ENCODE data around the gene CLEC4D. TPM values are rescaled to one million over a fixed set of nuclear protein-coding genes. Genes with fewer than 3 reads are reported as not detected.
A peak's percentile ranks its signal among the peaks of the same experiment; 100 is the strongest.

Gene CLEC4D
- total RNA-seq, 1 donor from 2014 or later = not detected

DNA sequence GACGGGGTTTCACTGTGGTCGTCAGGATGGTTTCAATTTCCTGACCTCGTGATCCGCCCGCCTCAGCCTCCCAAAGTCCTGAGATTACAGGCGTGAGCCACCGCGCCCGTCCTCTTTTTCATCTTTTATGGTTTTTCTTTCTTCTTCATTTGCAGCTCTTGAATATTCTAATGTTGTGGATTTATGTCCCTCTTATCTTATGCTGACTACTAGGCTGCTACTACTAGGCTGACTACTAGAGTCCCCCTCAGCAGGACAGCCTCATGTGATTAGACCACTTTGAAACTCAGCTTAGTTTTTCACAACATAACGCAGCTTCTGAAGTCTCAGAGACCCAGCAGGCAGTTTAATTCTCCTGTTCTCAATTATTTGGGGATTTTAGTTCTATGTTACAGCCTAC, 28.3 kb downstream of the CLEC4D start:
- Mint-ChIP-seq H3K36me3 (no peaks in the 10 kb centered on the region), H3K4me1 (no peaks in the 10 kb centered on the region), H3K27ac (no peak overlapping the region)

DNA sequence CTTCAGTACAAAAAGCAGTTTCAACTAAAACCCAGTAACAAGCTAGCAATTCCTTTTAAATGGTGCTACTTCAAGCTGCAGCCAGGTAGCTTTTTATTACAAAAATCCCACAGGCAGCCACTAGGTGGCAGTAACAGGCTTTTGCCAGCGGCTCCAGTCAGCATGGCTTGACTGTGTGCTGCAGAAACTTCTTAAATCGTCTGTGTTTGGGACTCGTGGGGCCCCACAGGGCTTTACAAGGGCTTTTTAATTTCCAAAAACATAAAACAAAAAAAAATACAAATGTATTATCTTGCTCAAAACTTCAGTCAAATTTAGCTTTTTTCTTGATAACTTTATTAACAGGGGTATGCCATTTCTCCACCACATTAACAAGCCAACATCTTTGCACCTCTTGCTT, 31.0 kb downstream of the CLEC4D start:
- Mint-ChIP-seq H3K36me3 (no peaks in the 10 kb centered on the region), H3K27ac (no peak overlapping the region), H3K4me1 (no peaks in the 10 kb centered on the region), H3K4me3 (peak overlapping the region; percentile 16), H3K27me3 (ENCODE audit: low read depth) (peaks cover 6% of the 10 kb centered on the region), H3K9me3 (no peaks in the 10 kb centered on the region)
- TF ChIP-seq, protein P1, sequence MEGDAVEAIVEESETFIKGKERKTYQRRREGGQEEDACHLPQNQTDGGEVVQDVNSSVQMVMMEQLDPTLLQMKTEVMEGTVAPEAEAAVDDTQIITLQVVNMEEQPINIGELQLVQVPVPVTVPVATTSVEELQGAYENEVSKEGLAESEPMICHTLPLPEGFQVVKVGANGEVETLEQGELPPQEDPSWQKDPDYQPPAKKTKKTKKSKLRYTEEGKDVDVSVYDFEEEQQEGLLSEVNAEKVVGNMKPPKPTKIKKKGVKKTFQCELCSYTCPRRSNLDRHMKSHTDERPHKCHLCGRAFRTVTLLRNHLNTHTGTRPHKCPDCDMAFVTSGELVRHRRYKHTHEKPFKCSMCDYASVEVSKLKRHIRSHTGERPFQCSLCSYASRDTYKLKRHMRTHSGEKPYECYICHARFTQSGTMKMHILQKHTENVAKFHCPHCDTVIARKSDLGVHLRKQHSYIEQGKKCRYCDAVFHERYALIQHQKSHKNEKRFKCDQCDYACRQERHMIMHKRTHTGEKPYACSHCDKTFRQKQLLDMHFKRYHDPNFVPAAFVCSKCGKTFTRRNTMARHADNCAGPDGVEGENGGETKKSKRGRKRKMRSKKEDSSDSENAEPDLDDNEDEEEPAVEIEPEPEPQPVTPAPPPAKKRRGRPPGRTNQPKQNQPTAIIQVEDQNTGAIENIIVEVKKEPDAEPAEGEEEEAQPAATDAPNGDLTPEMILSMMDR (IDR thresholded peaks at IDR 0.05; ENCODE audit: unreplicated experiment) = peak; percentile 99
- peak; percentile 51 to 83 for DNase-seq (ENCODE audit: low spot score in 2 of 2, unreplicated experiment in 2 of 2)

More for the DNA sequence above, 28.3 kb downstream of the CLEC4D start:
- H3K4me3 Mint-ChIP-seq = no peak overlapping the region
- peaks cover 7% of the 10 kb centered on the region for H3K27me3 Mint-ChIP-seq (ENCODE audit: low read depth)
- DNase-seq (ENCODE audit: low spot score in 2 of 2, unreplicated experiment in 2 of 2) = no peak
- TF ChIP-seq, protein P1 (IDR thresholded peaks at IDR 0.05; ENCODE audit: unreplicated experiment) = no peak
- no peaks in the 10 kb centered on the region for H3K9me3 Mint-ChIP-seq

DNA sequence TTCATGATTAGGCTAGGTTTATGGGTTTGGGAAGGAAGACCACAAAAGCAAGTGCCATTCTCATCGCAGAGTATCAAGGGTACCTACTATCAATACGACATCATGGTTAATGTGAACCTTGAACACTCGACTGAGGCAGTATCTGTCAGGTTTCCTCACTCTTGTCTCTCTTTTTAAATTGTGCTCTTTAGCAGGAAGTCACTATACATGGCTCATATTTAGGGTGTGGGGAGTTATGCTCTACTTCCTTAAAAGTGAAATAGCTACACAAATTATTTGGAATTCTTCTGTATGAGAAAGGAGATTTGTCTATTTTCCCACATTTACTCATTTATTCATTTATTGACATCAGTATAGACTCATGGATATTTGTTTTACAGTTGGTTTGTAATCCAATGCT, 33.3 kb downstream of the CLEC4D start:
- Mint-ChIP-seq H3K27me3 (ENCODE audit: low read depth) (no peaks in the 10 kb centered on the region), H3K4me1 (no peaks in the 10 kb centered on the region), H3K36me3 (no peaks in the 10 kb centered on the region), H3K27ac (no peak overlapping the region), H3K9me3 (no peaks in the 10 kb centered on the region), H3K4me3 (no peak overlapping the region)
- DNase-seq (ENCODE audit: low spot score in 2 of 2, unreplicated experiment in 2 of 2) = no peak
- TF ChIP-seq, protein P1 (IDR thresholded peaks at IDR 0.05; ENCODE audit: unreplicated experiment) = no peak

DNA sequence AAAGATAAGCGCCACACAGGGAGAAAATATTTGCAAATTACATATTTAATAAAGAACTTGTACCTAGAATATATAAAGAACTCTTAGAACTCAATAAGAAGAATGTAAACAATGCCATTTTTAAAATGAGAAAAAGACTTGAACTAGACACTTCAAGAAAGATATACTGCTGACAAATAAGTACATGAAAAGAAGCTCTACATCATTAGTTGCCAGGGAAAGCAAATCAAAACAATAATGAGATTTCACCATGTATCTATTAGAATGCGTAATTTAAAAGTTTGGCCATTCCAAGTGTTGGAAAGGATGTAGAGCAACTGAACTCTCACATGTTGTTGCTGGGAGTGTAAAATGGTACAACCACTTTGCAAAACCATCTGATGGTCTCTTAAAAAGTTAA, 34.3 kb downstream of the CLEC4D start:
- no peaks in the 10 kb centered on the region for H3K27me3 Mint-ChIP-seq (ENCODE audit: low read depth)
- H3K4me3 Mint-ChIP-seq = no peak overlapping the region
- H3K36me3 Mint-ChIP-seq = no peaks in the 10 kb centered on the region
- TF ChIP-seq, protein P1 (IDR thresholded peaks at IDR 0.05; ENCODE audit: unreplicated experiment) = no peak
- no peaks in the 10 kb centered on the region for H3K4me1 Mint-ChIP-seq
- no peak for DNase-seq (ENCODE audit: low spot score in 2 of 2, unreplicated experiment in 2 of 2)
- no peaks in the 10 kb centered on the region for H3K9me3 Mint-ChIP-seq
- H3K27ac Mint-ChIP-seq = no peak overlapping the region

DNA sequence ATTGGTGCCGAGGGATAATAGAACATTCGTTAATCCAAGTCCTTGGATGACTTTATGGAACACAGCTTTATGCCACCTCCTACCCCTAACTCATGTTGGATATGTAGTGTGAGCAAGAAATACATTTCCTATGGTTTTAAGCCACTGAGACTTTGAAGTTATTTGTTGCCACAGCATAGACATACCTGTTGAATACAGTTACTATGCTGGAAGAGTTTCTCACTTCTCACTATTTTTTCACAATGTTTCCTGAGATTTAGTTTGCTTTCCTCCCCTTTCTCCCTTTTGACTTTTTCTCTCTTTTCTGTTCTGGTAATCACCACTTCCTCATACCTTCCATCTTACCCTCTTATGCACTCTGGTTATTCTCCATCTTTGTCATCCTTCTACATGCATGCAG, 34.9 kb downstream of the CLEC4D start:
- Mint-ChIP-seq H3K4me1 (no peaks in the 10 kb centered on the region), H3K27me3 (ENCODE audit: low read depth) (no peaks in the 10 kb centered on the region), H3K36me3 (no peaks in the 10 kb centered on the region), H3K4me3 (no peak overlapping the region), H3K9me3 (no peaks in the 10 kb centered on the region), H3K27ac (no peak overlapping the region)
- no peak for DNase-seq (ENCODE audit: low spot score in 2 of 2, unreplicated experiment in 2 of 2)
- TF ChIP-seq, protein P1 (IDR thresholded peaks at IDR 0.05; ENCODE audit: unreplicated experiment) = no peak

DNA sequence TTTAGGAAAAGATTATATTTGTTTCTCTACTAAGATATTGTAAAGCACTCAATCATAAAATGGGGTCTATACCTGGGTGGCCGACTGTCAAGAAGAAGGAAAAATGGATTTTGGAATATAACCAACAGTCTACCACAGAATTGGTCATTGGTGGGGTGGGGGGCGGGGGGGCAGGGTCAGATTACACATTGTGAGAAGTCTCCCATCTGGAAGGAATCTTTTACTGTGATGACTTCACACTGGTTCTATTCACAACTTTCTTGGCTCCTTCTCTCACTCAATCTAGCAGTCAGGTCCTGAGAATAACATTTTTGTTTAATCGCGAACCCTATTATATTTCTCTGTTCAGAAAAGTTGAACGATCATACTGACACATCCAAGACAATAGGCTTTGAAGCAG, 36.1 kb downstream of the CLEC4D start:
- DNase-seq (ENCODE audit: low spot score in 2 of 2, unreplicated experiment in 2 of 2) = no peak
- Mint-ChIP-seq H3K9me3 (no peaks in the 10 kb centered on the region), H3K4me1 (no peaks in the 10 kb centered on the region), H3K4me3 (no peak overlapping the region), H3K27ac (no peak overlapping the region), H3K36me3 (no peaks in the 10 kb centered on the region), H3K27me3 (ENCODE audit: low read depth) (no peaks in the 10 kb centered on the region)
- TF ChIP-seq, protein P1 (IDR thresholded peaks at IDR 0.05; ENCODE audit: unreplicated experiment) = no peak
